SJCRH30 (cell line): ENCODE data around the gene COL13A1. TPM values are rescaled to one million over a fixed set of nuclear protein-coding genes. Genes with fewer than 3 reads are reported as not detected.

ENCODE experiments used
- DNase-seq, 2 experiments: peaks; one replicate each; pipeline ENCODE4 v3.0.0-alpha.2; 2015 to 2020
- H3K27ac ChIP-seq: fragments of 250-450 bp; sonication (Bioruptor Pico); 2 replicates; pipeline ENCODE4 v1.5.1; 2020; ENCODE audit warnings: mild to moderate bottlenecking, moderate library complexity
- H3K27me3 ChIP-seq: fragments of 250-450 bp; sonication (Bioruptor Pico); 2 replicates; pipeline ENCODE4 v1.5.1; 2020; ENCODE audit warnings: mild to moderate bottlenecking, moderate library complexity
- H3K36me3 ChIP-seq: fragments of 250-450 bp; sonication (Bioruptor Pico); 2 replicates; pipeline ENCODE4 v1.5.1; 2020; ENCODE audit warnings: mild to moderate bottlenecking, moderate library complexity
- H3K4me1 ChIP-seq: fragments of 250-450 bp; sonication (Bioruptor Pico); 2 replicates; pipeline ENCODE4 v1.5.1; 2020; ENCODE audit warnings: mild to moderate bottlenecking, moderate library complexity
- H3K4me3 ChIP-seq: fragments of 250-450 bp; sonication (Bioruptor Pico); 2 replicates; pipeline ENCODE4 v1.5.1; 2020; ENCODE audit warnings: mild to moderate bottlenecking, moderate library complexity
- H3K9me3 ChIP-seq: fragments of 250-450 bp; sonication (Bioruptor Pico); replicated peaks from 2 replicates; pipeline ENCODE4 v1.5.1; 2020; ENCODE audit warnings: mild to moderate bottlenecking, moderate library complexity
- total RNA-seq: library from RNA; depleted of rRNA; stranded (reverse); fragments of >200 nt; shearing (Covaris generic); gene quantifications from 2 replicates; pipeline ENCODE4 v1.2.3, GENCODE V29; 2014; rRNA removed

COL13A1 gene
- total RNA-seq = 0.20 and 0.26 TPM in 2 replicates

GRCh38 chr10:69801434-69802315 lies at the start of gene COL13A1:
Gene COL13A1 (plus strand): TSS chr10:69801906. CDS start chr10:69802424, 518 bp downstream.
- H3K27ac ChIP-seq = no peak within 1 kb of the TSS
- H3K9me3 ChIP-seq = no peaks in the 10 kb centered on the region
- no peaks in the 10 kb centered on the region for H3K36me3 ChIP-seq
- peak; percentile 53 to 69 for DNase-seq
- H3K27me3 ChIP-seq = 0 out of 2 replicates have a peak, but pooled peaks cover 3% of the 10 kb centered on the region
- peak within 1 kb of the TSS; percentile 46 for H3K4me3 ChIP-seq
- H3K4me1 ChIP-seq = no peaks in the 10 kb centered on the region

GRCh38 chr10:69752479-69752878 lies 49.2 kb upstream of the COL13A1 start:
- no peaks in the 10 kb centered on the region for H3K9me3 ChIP-seq
- peak overlapping the region; percentile 91; the same call in 1 of the 2 replicates for H3K27ac ChIP-seq
- no peaks in the 10 kb centered on the region for H3K27me3 ChIP-seq
- peaks cover 45% of the 10 kb centered on the region for H3K4me1 ChIP-seq
- H3K4me3 ChIP-seq = no peak overlapping the region
- no peaks in the 10 kb centered on the region for H3K36me3 ChIP-seq
- DNase-seq = no peak

DNA sequence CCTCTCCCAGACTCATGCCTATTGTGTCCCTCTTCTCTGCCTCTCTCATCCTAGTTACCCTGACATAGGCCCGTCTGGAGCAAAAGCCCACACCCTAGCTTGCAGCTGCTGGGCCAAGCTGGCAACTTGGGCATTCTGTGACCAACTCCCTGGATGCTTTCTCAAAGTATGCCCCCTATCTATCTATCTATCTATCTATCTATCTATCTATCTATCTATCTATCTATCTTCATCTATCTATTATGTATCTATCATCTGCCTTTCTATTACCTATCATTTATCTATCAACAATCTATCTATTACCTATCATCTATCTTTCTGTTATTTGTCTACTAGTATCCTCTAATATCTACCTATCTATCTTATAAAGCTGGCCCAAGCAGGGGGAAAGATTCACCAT lies 45.4 kb upstream of the COL13A1 start:
- Histone ChIP-seq H3K4me3 (no peak overlapping the region), H3K27me3 (no peaks in the 10 kb centered on the region), H3K9me3 (no peaks in the 10 kb centered on the region), H3K4me1 (peaks cover 26% of the 10 kb centered on the region), H3K27ac (no peak overlapping the region), H3K36me3 (no peaks in the 10 kb centered on the region)
- no peak for DNase-seq

GRCh38 chr10:69757206-69757552 lies 44.5 kb upstream of the COL13A1 start:
- Histone ChIP-seq H3K27ac (peak overlapping the region; percentile 60), H3K4me1 (peaks cover 17% of the 10 kb centered on the region), H3K27me3 (no peaks in the 10 kb centered on the region), H3K9me3 (no peaks in the 10 kb centered on the region), H3K4me3 (no peak overlapping the region), H3K36me3 (no peaks in the 10 kb centered on the region)
- no peak for DNase-seq

- Histone ChIP-seq H3K36me3 (no peaks in the 10 kb centered on the region), H3K27me3 (no peaks in the 10 kb centered on the region), H3K4me1 (peaks cover 15% of the 10 kb centered on the region), H3K4me3 (peak overlapping the region; percentile 18), H3K9me3 (no peaks in the 10 kb centered on the region), H3K27ac (peak overlapping the region; percentile 60)
- peak; percentile 81 to 89 for DNase-seq
These were observed 44.0 kb upstream of the COL13A1 start for GRCh38 chr10:69757553-69758309.

GRCh38 chr10:69758310-69758728 lies 43.4 kb upstream of the COL13A1 start:
- Histone ChIP-seq H3K36me3 (no peaks in the 10 kb centered on the region), H3K27ac (peak overlapping the region; percentile 60), H3K9me3 (no peaks in the 10 kb centered on the region), H3K4me3 (no peak overlapping the region), H3K27me3 (no peaks in the 10 kb centered on the region), H3K4me1 (peaks cover 15% of the 10 kb centered on the region)
- no peak for DNase-seq

DNA sequence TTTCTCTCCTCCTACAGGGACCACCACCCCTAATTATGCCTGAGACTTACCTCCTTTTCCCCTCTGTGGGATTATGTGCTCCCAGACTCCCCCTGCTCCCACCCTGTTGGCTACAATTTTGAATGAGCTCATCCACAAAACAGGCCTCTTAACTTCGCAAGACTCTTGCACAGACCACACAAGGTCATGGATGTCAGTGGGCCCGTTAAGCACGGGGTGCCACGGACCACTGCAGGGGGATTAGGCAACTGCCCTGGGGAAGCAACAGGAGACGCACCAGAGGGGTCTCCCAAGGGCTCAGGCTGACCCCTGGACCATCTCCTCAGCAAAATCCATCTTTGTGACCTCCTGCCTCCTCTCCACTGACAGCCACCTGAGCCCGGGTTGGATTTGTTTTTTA lies 42.1 kb upstream of the COL13A1 start:
- Histone ChIP-seq H3K27ac (no peak overlapping the region), H3K4me3 (no peak overlapping the region), H3K4me1 (peaks cover 15% of the 10 kb centered on the region), H3K9me3 (no peaks in the 10 kb centered on the region), H3K27me3 (no peaks in the 10 kb centered on the region), H3K36me3 (no peaks in the 10 kb centered on the region)
- DNase-seq = no peak

- Histone ChIP-seq H3K9me3 (no peaks in the 10 kb centered on the region), H3K36me3 (no peaks in the 10 kb centered on the region), H3K4me3 (no peak overlapping the region), H3K27me3 (no peaks in the 10 kb centered on the region), H3K27ac (no peak overlapping the region), H3K4me1 (peaks cover 18% of the 10 kb centered on the region)
- DNase-seq = no peak
These were observed 41.6 kb upstream of the COL13A1 start for GRCh38 chr10:69760072-69760471.

- no peak for DNase-seq
- no peaks in the 10 kb centered on the region for H3K36me3 ChIP-seq
- H3K9me3 ChIP-seq = no peaks in the 10 kb centered on the region
- no peaks in the 10 kb centered on the region for H3K27me3 ChIP-seq
- no peak overlapping the region for H3K27ac ChIP-seq
- H3K4me1 ChIP-seq = peaks cover 18% of the 10 kb centered on the region
- no peak overlapping the region for H3K4me3 ChIP-seq
These were observed 40.4 kb upstream of the COL13A1 start for GRCh38 chr10:69761320-69761719.

DNA sequence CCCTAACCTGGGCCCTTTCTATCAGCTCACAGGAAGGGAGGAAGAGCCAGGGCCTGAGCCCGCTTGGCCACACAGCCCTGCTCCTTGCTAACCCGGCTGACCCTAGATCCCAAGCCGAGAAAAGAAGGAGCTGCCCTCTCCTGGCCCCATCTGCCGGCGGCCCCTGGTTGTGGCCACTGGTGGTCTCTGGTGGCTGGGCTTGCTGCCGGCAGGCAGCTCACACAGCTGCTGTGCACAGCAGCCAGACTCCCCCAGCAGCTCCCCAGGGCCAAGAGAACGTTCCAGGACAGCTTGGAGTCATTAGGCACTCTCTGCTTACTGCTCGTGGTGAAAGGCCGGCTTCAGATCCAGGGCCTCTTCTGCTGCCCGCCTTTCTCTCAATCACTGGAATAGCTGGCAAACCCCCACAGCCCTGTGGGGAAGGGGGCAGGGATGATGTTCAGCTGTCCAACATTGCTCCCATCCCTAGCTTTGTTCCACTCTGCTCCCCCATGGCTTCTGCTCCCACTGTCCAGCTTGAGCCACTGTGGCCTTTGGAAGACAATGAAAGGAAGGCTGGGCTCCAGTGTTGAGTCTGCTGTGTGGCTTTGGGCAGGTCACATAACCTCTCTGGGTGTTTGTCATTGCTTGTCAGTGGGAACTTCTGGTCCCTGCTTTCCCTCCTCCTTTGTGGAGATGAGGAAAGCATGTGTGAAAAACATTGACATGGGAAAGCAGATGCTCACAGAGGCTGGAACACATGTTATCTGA lies 35.4 kb upstream of the COL13A1 start:
- no peak overlapping the region for H3K27ac ChIP-seq
- no peaks in the 10 kb centered on the region for H3K9me3 ChIP-seq
- H3K27me3 ChIP-seq = no peaks in the 10 kb centered on the region
- peak in 1 of 2 experiments; percentile 17 for DNase-seq
- H3K4me3 ChIP-seq = no peak overlapping the region
- peaks cover 21% of the 10 kb centered on the region for H3K4me1 ChIP-seq
- H3K36me3 ChIP-seq = no peaks in the 10 kb centered on the region

GRCh38 chr10:69767793-69768192 lies 33.9 kb upstream of the COL13A1 start:
- no peak for DNase-seq
- Histone ChIP-seq H3K27ac (no peak overlapping the region), H3K4me1 (peaks cover 21% of the 10 kb centered on the region), H3K27me3 (no peaks in the 10 kb centered on the region), H3K9me3 (no peaks in the 10 kb centered on the region), H3K4me3 (no peak overlapping the region), H3K36me3 (no peaks in the 10 kb centered on the region)

- no peak for DNase-seq
- no peaks in the 10 kb centered on the region for H3K36me3 ChIP-seq
- no peak overlapping the region for H3K4me3 ChIP-seq
- H3K27me3 ChIP-seq = no peaks in the 10 kb centered on the region
- H3K4me1 ChIP-seq = peaks cover 21% of the 10 kb centered on the region
- no peaks in the 10 kb centered on the region for H3K9me3 ChIP-seq
- H3K27ac ChIP-seq = no peak overlapping the region; the same call in 1 of the 2 replicates
These were observed 33.3 kb upstream of the COL13A1 start for GRCh38 chr10:69768386-69768785.

DNA sequence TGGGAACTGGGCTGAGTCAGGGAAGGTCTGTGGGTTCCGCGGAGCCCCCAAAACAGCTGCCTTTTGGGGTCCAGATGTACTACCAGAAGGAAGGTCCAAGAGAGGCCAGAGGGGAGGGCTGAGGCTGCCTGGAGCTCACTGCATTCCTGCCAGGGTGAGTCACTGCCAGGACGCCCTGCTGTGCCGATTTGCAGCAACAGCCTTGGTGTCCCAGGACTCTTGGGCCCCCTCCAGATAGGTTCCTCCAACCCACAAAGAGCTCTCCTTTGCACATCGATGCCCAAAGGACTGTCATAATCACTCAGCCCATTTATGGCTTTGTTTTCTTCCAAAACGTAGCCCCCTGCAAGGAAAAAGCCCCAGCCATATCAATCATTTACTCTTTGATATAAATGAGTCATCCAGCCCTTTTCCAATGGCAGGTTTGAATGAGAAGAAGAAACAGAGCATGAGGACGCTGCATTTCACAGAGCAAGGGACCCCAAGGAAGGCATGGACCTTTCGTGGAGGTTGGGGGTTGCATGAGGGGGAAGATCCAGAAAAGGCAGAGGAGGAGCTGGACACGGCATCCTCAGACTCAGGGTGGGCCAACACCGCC lies 32.2 kb upstream of the COL13A1 start:
- Histone ChIP-seq H3K27ac (peak overlapping the region; percentile 59), H3K4me3 (no peak overlapping the region), H3K27me3 (no peaks in the 10 kb centered on the region), H3K36me3 (no peaks in the 10 kb centered on the region), H3K9me3 (no peaks in the 10 kb centered on the region), H3K4me1 (peaks cover 21% of the 10 kb centered on the region)
- peak; percentile 75 to 78 for DNase-seq

DNA sequence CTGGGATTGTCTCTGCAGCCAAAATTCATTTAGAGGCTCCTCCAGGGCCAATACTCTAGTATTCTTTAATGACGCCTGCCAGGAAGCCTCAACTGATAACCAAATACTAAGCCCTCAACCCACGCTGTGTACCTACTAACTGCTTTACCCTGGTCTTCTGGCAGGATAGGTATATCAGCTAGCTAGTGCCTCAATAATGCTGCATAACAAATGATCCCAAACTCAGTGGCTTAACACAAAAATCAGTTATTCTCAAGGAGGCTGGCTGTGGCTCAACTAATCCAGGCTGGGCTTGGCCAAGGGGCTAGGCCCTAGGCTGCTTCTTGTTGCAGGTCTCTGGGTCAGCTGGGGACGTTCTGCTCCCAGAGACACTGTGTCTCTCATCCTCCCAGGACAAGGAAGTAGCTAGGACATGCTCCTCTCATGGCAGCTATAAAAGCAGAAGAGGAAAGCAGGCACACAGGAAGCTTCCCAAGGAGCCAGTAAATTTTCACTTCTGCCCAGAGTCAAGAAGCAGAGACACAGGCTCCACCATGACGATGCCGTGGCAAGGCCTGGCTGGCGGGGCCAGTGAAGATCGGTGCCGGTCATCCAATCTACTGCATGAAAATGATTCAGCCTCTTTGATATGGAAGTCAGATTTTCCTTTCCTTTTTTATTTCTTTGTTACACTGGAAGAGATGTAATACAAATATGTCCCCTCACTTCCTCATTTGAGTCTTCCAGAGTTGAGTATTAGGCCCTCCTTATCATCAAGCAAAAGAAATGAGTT lies 28.6 kb upstream of the COL13A1 start:
- H3K4me1 ChIP-seq = peaks cover 14% of the 10 kb centered on the region
- no peak overlapping the region for H3K4me3 ChIP-seq
- no peaks in the 10 kb centered on the region for H3K36me3 ChIP-seq
- no peaks in the 10 kb centered on the region for H3K27me3 ChIP-seq
- no peak overlapping the region for H3K27ac ChIP-seq
- DNase-seq = no peak
- H3K9me3 ChIP-seq = no peaks in the 10 kb centered on the region
